ENCODE results near the gene RTN4RL1.

GRCh38 chr17:2037155-2037554 is 12.0 kb upstream of the RTN4RL1 start:
- TF ChIP-seq, protein P1, sequence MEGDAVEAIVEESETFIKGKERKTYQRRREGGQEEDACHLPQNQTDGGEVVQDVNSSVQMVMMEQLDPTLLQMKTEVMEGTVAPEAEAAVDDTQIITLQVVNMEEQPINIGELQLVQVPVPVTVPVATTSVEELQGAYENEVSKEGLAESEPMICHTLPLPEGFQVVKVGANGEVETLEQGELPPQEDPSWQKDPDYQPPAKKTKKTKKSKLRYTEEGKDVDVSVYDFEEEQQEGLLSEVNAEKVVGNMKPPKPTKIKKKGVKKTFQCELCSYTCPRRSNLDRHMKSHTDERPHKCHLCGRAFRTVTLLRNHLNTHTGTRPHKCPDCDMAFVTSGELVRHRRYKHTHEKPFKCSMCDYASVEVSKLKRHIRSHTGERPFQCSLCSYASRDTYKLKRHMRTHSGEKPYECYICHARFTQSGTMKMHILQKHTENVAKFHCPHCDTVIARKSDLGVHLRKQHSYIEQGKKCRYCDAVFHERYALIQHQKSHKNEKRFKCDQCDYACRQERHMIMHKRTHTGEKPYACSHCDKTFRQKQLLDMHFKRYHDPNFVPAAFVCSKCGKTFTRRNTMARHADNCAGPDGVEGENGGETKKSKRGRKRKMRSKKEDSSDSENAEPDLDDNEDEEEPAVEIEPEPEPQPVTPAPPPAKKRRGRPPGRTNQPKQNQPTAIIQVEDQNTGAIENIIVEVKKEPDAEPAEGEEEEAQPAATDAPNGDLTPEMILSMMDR (IDR thresholded peaks at IDR 0.05; ENCODE audit: insufficient read depth, low read length, poor library complexity, severe bottlenecking): no peak
- TF ChIP-seq EZH2phosphoT487 (conservative IDR thresholded peaks at IDR 0.05; ENCODE audit: low read length): no peak

Measured in SU-DHL-6 (cell line).